ENCODE results near the gene MAPKAP1.

DNA sequence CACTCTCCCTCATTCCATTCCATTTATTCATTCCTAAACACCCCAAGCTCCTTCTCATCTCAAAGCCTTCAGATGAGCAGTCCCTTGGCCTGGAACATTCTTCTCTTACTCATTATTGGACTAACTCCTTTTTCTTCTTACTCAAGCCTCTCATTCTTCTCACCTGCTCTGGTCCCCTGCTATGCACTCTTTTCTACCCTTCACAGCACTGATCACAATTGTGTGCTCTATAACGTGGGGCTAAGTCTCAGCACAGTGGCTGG, 212.4 kb downstream of the MAPKAP1 start:
- TF ChIP-seq CTCF (IDR thresholded peaks at IDR 0.05) = no peak
- no peak for TF ChIP-seq POLR2A (IDR thresholded peaks at IDR 0.05)
- no peak for TF ChIP-seq POLR2AphosphoS5 (IDR thresholded peaks at IDR 0.05)

Measured in gastroesophageal sphincter (tissue), 3 donors.